ENCODE results near the gene JSRP1.

Gene JSRP1

GRCh38 chr19:2266183-2266993 is 10.2 kb upstream of the JSRP1 start:
- peak; percentile 82 for DNase-seq

GRCh38 chr19:2261438-2262172 is 5.4 kb upstream of the JSRP1 start:
- peak; percentile 65 for DNase-seq

GRCh38 chr19:2260341-2260805 is 4.2 kb upstream of the JSRP1 start:
- peak; percentile 49 for DNase-seq

- DNase-seq, result no peak
These were observed 3.1 kb upstream of the JSRP1 start for GRCh38 chr19:2259336-2259735.

- DNase-seq, result no peak
These were observed 938 bp downstream of the JSRP1 start for GRCh38 chr19:2255112-2255845.

GRCh38 chr19:2254064-2254872 is 1.9 kb downstream of the JSRP1 start:
- DNase-seq, result no peak

GRCh38 chr19:2253106-2254063 is 2.8 kb downstream of the JSRP1 start:
- no peak for DNase-seq

- no peak for DNase-seq
These were observed 3.5 kb downstream of the JSRP1 start for GRCh38 chr19:2252797-2253105.

GRCh38 chr19:2252055-2252796 is 4.0 kb downstream of the JSRP1 start:
- no peak for DNase-seq

- no peak for DNase-seq
These were observed 4.8 kb downstream of the JSRP1 start for GRCh38 chr19:2251106-2252054.

GRCh38 chr19:2250766-2251105 is 5.5 kb downstream of the JSRP1 start:
- no peak for DNase-seq

- no peak for DNase-seq
These were observed 6.1 kb downstream of the JSRP1 start for GRCh38 chr19:2249880-2250765.

- DNase-seq, result no peak
These were observed 7.0 kb downstream of the JSRP1 start, which contains the start of gene AMH for GRCh38 chr19:2249010-2249866. Gene AMH (plus strand): TSS chr19:2249323. CDS start chr19:2249333, 10 bp downstream.

- DNase-seq, result no peak
These were observed 7.8 kb downstream of the JSRP1 start for GRCh38 chr19:2248136-2249009.

GRCh38 chr19:2247433-2248101 is 8.7 kb downstream of the JSRP1 start:
- DNase-seq, result no peak

GRCh38 chr19:2246801-2247361 is 9.3 kb downstream of the JSRP1 start:
- no peak for DNase-seq
